Amniotic epithelial cell (primary cell): ENCODE results near the gene INSM1.

ENCODE experiments used
- DNase-seq: peaks from one replicate; pipeline ENCODE4 v3.0.0-alpha.2; 2010; ENCODE audit warnings: low read depth

INSM1 gene

DNA sequence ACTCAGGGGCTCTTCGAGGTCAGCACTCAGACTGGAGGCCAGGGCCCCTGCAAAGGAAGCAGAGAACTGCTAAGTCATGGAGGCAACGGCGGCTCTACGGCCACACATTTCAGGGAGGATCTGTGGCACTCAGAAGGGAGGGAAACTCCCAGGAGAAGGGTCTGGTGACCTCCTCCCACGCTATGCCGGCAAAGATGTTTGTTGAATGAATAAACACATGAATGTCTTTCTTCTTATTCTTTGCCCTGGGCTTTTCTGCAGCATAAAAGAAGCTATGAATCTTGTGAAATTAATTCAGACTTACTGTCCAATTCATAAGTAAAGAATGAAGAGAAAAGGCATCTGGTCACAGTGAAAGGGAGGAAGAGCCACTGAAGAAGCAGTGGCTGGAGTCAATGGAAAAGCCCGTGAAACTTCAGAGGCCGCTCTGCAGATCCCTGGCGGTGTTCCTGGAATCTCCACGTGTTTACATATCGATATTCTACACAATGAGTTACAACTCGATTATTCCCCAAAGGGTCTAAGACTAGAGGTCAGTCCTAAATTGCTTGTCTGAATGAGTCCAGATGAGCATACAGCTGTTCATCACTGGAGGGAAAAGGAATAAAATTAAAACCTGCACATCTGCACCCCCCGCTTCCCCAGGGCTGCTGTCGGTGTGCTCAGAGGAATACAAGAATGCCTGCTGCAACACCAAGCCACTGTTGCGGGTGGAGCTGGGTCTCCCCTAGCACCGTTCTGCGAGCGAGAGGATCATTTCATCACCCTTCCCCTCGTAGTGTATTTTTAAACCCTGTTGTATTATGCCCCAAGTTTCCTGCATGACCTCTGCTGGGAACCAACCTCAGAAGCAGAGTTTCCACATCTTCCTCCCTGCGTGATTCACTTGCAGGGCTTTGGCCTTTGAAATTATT lies 25.6 kb downstream of the INSM1 start:
- DNase-seq, result no peak

DNA sequence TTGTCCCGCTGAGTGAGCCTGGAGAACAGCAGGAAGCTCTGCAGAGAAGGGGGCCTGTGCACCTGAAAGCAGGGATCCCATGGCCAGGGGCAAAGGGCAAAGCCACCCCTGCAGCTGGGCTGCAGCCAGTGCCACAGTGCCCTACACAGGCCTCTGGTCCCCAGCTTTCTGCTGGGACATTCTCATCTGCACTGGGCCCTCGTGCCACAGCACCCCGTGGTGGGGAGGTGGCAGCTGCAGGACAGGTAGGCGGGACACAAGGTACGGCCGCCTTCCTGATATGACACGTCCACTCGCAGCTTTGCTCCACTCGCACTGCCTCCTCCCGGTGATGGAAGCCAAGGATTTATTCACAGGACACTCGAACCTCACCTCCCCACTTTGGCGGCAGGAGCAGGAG lies 27.2 kb downstream of the INSM1 start:
- DNase-seq, result no peak

GRCh38 chr20:20395903-20396568 lies 28.1 kb downstream of the INSM1 start:
- DNase-seq, result no peak

DNA sequence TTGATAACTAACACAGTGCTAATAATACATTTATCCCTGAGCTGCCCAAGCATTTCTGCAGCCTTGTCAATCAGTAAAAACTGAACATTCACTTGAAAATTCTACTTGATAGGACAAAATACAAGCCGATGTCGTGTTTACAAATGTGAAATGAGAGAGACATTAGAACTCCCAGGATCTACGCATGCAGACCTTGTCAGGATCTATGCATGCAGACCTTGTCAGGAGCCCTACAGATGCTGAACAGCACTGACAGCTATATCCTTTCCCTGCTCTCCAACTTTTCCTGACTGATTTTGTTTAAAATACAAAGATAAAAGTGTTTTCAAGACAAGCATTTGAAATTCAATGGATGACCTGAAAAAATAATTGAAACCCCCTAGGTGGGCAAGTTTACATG lies 28.9 kb downstream of the INSM1 start:
- no peak for DNase-seq

GRCh38 chr20:20398123-20398522 lies 30.2 kb downstream of the INSM1 start:
- DNase-seq, result no peak

- no peak for DNase-seq
Measured at GRCh38 chr20:20399531-20400500, 31.9 kb downstream of the INSM1 start.

GRCh38 chr20:20401991-20402390 lies 34.1 kb downstream of the INSM1 start:
- no peak for DNase-seq

DNA sequence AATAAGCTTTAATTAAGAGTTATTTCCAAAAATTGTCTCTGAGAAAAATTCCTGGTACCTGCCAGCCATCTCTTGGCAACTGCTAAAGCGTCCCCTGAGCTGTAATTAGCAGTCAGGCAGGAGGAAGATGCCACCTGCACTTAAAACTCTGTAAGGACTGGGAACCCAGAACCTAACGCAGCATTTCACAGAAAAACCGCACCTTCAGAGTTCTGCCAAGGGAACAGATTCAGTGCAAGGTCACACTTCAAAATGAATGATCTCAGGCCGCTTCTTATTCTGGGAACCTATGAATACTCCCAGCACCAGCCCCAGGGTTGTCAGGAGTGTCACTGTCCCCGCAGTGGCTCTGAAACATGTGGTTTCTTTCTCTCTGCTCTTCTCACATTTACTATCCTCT lies 36.7 kb downstream of the INSM1 start:
- DNase-seq, result no peak

GRCh38 chr20:20405623-20406022 lies 37.7 kb downstream of the INSM1 start:
- no peak for DNase-seq

GRCh38 chr20:20406306-20406705 lies 38.4 kb downstream of the INSM1 start:
- DNase-seq, result no peak

DNA sequence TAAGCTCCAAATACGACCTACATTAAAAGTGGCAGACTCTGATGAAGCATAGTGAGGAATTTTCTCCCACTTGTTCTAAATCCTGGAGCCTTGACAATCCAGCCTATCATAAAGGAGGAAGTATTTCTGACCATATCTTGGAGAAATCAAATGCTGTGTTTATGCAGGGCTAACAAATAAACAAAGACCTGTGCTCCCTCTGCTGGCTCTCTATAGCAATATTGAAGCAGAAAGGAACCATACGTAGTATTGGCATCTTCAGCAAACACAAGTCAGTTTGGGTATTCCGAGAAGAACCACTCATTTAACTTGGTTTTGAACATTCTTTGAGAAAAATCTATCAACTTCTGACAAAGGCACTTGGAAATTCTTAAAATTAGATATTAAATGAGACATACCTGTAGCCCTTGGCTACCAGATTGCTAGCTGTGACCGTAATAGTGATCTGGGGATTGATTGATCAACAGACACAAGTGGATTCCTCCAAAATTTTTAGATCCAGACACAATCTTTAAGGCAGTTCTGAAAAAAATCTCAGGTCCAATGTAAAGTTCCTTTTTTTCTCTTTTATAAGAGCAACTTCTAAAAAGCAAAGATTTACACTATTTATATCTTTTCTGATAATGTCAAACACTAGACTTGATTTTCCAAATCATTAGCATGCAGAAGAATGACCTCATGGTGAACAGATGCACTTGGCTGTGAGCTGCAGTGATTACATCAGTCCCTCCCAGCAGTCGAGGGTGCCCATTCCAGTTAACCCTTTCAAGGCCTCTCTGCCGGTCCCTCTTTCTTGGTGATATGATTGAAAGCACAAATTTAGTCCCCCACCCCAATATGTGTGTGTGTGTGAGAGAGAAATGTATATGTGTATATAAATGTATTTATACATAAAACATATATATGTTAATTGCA lies 40.2 kb downstream of the INSM1 start:
- no peak for DNase-seq

- DNase-seq, result no peak
Measured at GRCh38 chr20:20409331-20409730, 41.4 kb downstream of the INSM1 start.

DNA sequence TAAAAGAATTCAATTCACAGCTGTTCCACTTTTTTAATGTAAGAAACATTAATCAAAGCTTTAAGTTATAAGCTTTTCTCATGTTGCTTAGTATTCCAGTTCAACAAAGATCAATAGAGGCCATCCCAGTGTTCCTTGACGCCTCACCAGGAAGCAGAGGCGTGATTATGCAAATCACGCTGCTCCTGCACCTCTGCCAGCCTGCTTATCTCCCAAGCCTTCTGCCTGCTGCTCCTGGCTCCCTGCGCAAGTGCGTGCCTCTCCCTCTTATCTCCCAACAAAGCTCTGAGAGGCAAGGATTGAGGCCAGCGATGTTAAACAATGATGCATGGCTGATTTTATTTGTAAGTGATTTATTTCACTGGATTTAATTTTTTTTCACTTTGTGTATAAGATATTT lies 42.8 kb downstream of the INSM1 start:
- DNase-seq, result peak; percentile 41

DNA sequence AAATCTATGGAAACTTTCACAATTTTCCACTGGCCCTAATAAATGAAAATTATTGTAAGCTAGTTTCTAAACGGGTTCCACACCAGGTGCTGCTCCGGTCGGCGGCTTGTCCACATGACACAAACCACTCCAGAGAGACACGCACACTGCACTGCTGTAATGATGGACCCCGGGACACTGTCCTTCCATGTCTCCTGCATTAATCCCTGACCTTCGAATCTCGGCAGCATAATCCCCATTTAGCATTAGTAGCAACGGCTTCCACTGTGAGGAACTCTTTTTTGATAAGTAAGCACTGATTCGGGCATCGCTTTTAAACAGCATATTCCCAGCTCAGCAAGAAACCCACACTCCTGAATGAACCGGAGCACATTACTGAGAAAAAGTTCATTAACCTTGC lies 43.5 kb downstream of the INSM1 start:
- no peak for DNase-seq

DNA sequence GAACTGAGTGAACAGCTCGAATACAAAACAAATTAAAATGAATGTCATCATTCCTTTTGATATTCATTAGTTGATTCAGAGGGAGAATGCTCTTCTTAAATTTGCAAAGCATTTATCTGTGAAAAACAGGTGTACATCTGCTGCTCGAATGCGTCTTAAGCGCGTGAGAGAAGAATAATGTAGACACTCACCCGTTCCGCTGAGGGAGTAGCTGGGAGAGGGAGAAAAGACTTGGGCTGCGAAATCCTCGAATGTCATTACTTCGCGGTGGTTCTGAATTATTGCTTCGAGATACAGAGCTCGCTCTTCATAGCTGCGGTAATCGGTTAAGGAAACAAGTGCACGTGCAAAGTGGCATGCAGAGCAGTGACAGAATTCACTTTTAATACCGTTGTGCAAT lies 43.9 kb downstream of the INSM1 start:
- no peak for DNase-seq

GRCh38 chr20:20412750-20413149 lies 44.8 kb downstream of the INSM1 start:
- DNase-seq, result no peak

DNA sequence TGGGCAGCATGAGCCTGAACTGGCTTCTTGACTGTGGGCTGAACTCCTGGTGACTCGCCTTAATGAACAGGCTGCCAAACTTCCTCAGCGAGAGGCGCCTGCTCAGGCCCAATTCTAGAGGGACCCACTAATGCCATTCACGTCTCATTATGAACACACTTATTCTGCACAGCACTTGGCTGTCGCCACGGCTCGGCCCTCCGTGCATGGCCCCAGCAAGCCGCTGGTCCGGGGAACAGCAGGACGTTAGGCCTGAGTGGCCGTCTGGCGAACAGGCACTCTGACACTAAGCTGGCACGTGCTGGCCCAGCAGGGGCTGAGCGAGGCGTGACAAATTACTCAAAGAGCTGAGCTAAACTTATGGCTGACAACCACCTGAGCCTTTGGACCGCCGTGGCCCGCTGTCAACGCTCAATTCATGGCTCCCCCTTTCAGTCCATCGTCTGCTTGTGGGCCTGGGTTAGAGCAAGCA lies 45.9 kb downstream of the INSM1 start:
- DNase-seq, result no peak

GRCh38 chr20:20414640-20415220 lies 46.8 kb downstream of the INSM1 start:
- DNase-seq, result no peak

GRCh38 chr20:20415321-20415720 lies 47.4 kb downstream of the INSM1 start:
- DNase-seq, result no peak

DNA sequence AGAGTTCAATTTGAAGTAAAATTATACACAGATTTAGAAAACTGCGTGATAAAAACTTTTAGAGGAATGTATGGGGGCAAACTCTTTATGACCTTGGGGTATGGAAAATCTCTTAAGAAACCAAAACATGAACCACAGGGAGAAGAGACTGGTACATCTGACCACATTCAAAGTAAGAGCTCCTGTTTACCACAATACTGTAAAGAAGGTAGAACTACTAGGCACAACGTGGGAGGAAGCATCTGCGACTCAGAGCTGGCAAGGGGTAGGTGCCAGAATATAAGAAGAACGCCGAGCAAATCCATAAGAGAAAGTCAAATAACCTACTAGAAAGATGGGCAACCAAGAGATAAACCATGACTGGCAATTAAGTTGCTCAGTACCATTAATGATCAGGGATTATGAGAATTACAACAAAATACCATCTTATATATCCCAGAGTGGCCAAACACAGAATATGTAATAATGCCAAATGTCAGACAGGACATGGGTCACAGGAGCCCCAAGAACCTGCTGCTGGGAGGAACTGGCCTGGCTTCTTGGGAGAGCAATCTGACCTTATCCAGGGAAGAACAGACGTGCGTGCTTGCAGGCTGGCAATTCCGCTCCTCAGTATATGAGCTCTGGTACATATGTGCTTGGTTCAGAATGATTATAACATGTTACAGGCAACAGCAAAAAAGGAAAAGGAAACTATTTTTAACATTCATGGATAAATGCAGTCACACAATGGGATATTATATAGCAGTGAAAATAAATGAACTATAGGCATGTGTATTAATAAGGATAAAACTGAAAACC lies 50.2 kb downstream of the INSM1 start:
- DNase-seq, result no peak
